Fibroblast of skin of scalp (primary cell): Measurements from ENCODE around the gene ASB6.
A peak's percentile ranks its signal among the peaks of the same experiment; 100 is the strongest.
"Not testable (repeated sequence)": the region's sequence is repeated elsewhere in the genome, so short reads cannot be mapped to it uniquely, and the experiment has no call there.

ENCODE experiments used
- DNase-seq: peaks from one replicate; pipeline ENCODE4 v3.0.0-alpha.2; 2013

Gene ASB6

GRCh38 chr9:129606161-129607026, 35.6 kb downstream of the ASB6 start:
- no peak for DNase-seq

GRCh38 chr9:129604766-129605163, 37.2 kb downstream of the ASB6 start:
- DNase-seq: no peak

- DNase-seq: no peak
Measured at GRCh38 chr9:129604056-129604765, 37.7 kb downstream of the ASB6 start.

- peak; percentile 25 for DNase-seq
Measured at GRCh38 chr9:129602598-129603415, 39.1 kb downstream of the ASB6 start.

GRCh38 chr9:129601082-129601674, 40.8 kb downstream of the ASB6 start:
- no peak for DNase-seq

- no peak for DNase-seq
Measured at GRCh38 chr9:129598089-129598596, 43.8 kb downstream of the ASB6 start.

- peak; percentile 62 for DNase-seq
Measured at GRCh38 chr9:129597355-129598088, 44.4 kb downstream of the ASB6 start.

GRCh38 chr9:129596541-129597331, 45.2 kb downstream of the ASB6 start:
- peak; percentile 79 for DNase-seq

- DNase-seq: no peak
Measured at GRCh38 chr9:129595903-129596540, 45.9 kb downstream of the ASB6 start.

- peak; percentile 45 for DNase-seq
Measured at GRCh38 chr9:129595311-129595741, 46.6 kb downstream of the ASB6 start.

GRCh38 chr9:129594632-129595031, 47.3 kb downstream of the ASB6 start:
- DNase-seq: no peak

GRCh38 chr9:129592790-129593189, 49.2 kb downstream of the ASB6 start:
- not testable (repeated sequence) for DNase-seq

GRCh38 chr9:129591916-129592315, 50.0 kb downstream of the ASB6 start:
- DNase-seq: no peak

GRCh38 chr9:129590466-129590865, 51.5 kb downstream of the ASB6 start:
- no peak for DNase-seq

- peak; percentile 18 for DNase-seq
Measured at GRCh38 chr9:129587487-129588262, 54.3 kb downstream of the ASB6 start.

GRCh38 chr9:129586685-129587084, 55.3 kb downstream of the ASB6 start:
- peak; percentile 39 for DNase-seq

- no peak for DNase-seq
Measured at GRCh38 chr9:129586245-129586644, 55.7 kb downstream of the ASB6 start.

- DNase-seq: no peak
Measured at GRCh38 chr9:129585352-129585751, 56.6 kb downstream of the ASB6 start.
